HepG2 (cell line): Measurements from ENCODE around the gene TACO1. TPM values are rescaled to one million over a fixed set of nuclear protein-coding genes. Genes with fewer than 3 reads are reported as not detected.

ENCODE experiments used
- BCL3 ChIP-seq: sonication (generic); formaldehyde crosslinking; IDR thresholded peaks from 2 replicates; pipeline ENCODE4 v1.5.1; 2020; ENCODE audit warnings: mild to moderate bottlenecking, missing genetic modification reagents, moderate library complexity
- CAMTA2 ChIP-seq: sonication (generic); formaldehyde crosslinking; IDR thresholded peaks from 2 replicates; pipeline ENCODE4 v1.4.0; 2020; ENCODE audit warnings: mild to moderate bottlenecking, missing genetic modification reagents, borderline replicate concordance
- CEBPB ChIP-seq: IDR thresholded peaks from 2 replicates; pipeline ENCODE4 v1.6.1; 2011; ENCODE audit warnings: low read depth, low read length, improper control_type of control experiment, borderline replicate concordance
- ETV5 ChIP-seq: IDR thresholded peaks from 2 replicates; pipeline ENCODE4 v1.6.1; 2018; ENCODE audit warnings: missing biosample characterization, missing genetic modification reagents, inconsistent platforms, borderline replicate concordance
- GPN1 ChIP-seq: sonication (generic); formaldehyde crosslinking; IDR thresholded peaks from 2 replicates; pipeline ENCODE4 v1.5.1; 2020; ENCODE audit warnings: missing genetic modification reagents, borderline replicate concordance
- KAT2B ChIP-seq: fragments of 150-350 bp; IDR thresholded peaks from 2 replicates; pipeline ENCODE4 v1.6.1; 2014; ENCODE audit warnings: low read depth, low read length, borderline replicate concordance
- RFXANK ChIP-seq: IDR thresholded peaks from 2 replicates; pipeline ENCODE4 v1.6.1; 2016
- TCF7L2 ChIP-seq: IDR thresholded peaks from 2 replicates; pipeline ENCODE4 v1.6.1; 2011; ENCODE audit warnings: mild to moderate bottlenecking, low read depth, low read length, moderate library complexity
- TFDP1 ChIP-seq: IDR thresholded peaks from 2 replicates; pipeline ENCODE4 v1.6.1; 2016; ENCODE audit warnings: missing compliant biosample characterization, missing genetic modification reagents, borderline replicate concordance
- TRAFD1 ChIP-seq: sonication (generic); formaldehyde crosslinking; IDR thresholded peaks from 2 replicates; pipeline ENCODE4 v1.5.1; 2020; ENCODE audit warnings: missing genetic modification reagents, mild to moderate bottlenecking, borderline replicate concordance
- ZNF431 ChIP-seq: sonication (generic); formaldehyde crosslinking; IDR thresholded peaks from 2 replicates; pipeline ENCODE4 v1.9.0; 2022; ENCODE audit warnings: missing genetic modification reagents, low read depth, mild to moderate bottlenecking, borderline replicate concordance
- ZNF746 ChIP-seq: sonication (generic); formaldehyde crosslinking; IDR thresholded peaks from 2 replicates; pipeline ENCODE4 v1.8.0; 2022; ENCODE audit warnings: mild to moderate bottlenecking, missing genetic modification reagents
- polyA plus RNA-seq, 8 experiments: library from polyadenylated mRNA; depleted of rRNA in 3 of 8; stranded (reverse) in 7 of 8; unstranded in 1 of 8; fragments of >200 nt; fragmentation: Illumina TruSeq in 4 of 8; extraction: Trizol in 4 of 8; gene quantifications; 2 replicates each; pipeline versions ENCODE4 v1.2.1 to v1.2.3, GENCODE V29; 2011 to 2016; ENCODE audit warnings: low read depth in 4 of 8, missing spikeins in 1 of 8, mixed read lengths in 1 of 8; ENCODE audit not compliant: insufficient read depth in 1 of 8
- total RNA-seq, 5 experiments: library from RNA; depleted of rRNA; stranded (reverse); fragments of >200 nt; fragmentation: Illumina TruSeq; extraction: Trizol; gene quantifications; 2 replicates each; pipeline ENCODE4 v1.2.3, GENCODE V29; 2016; ENCODE audit warnings: low read depth in 1 of 5
- TF ChIP-seq, protein P1 (sequence below): sonication (generic); formaldehyde crosslinking; IDR thresholded peaks from 2 replicates; pipeline ENCODE4 v1.4.0; 2020; ENCODE audit warnings: missing genetic modification reagents
- TF ChIP-seq, protein P2 (sequence below): sonication (generic); formaldehyde crosslinking; IDR thresholded peaks from 2 replicates; pipeline ENCODE4 v1.4.0; 2020; ENCODE audit warnings: missing genetic modification reagents
- TF ChIP-seq, protein P3 (sequence below): sonication (generic); formaldehyde crosslinking; IDR thresholded peaks from 2 replicates; pipeline ENCODE4 v1.8.1; 2022; ENCODE audit warnings: low read depth, mild to moderate bottlenecking, missing genetic modification reagents

Gene TACO1
- total and polyA plus RNA-seq, 2 of the 13 experiments (the other 11 are each of a cell fraction or from before 2014, with no cell fraction given) = 34.7 to 53.6 TPM

GRCh38 chr17:63621684-63622573 lies 21.2 kb downstream of the TACO1 start, which contains the start of gene MAP3K3 (continued):
- TF ChIP-seq BCL3 (CRISPR knock-in tag) (peak; percentile 89; the same call in 1 of the 2 replicates), TCF7L2 (no peak), CAMTA2 (peak; percentile 77; the same call in 1 of the 2 replicates), KAT2B (no peak), ZNF431 (CRISPR knock-in tag) (no peak), CEBPB (peak; percentile 72), ZNF746 (no peak), TFDP1 (CRISPR knock-in tag) (peak; percentile 77; the same call in 1 of the 2 replicates), GPN1 (CRISPR knock-in tag) (no peak; the same call in 1 of the 2 replicates), RFXANK (no peak; the same call in 1 of the 2 replicates), ETV5 (CRISPR knock-in tag) (peak; percentile 54), TRAFD1 (CRISPR knock-in tag) (no peak)
- TF ChIP-seq, protein P1, sequence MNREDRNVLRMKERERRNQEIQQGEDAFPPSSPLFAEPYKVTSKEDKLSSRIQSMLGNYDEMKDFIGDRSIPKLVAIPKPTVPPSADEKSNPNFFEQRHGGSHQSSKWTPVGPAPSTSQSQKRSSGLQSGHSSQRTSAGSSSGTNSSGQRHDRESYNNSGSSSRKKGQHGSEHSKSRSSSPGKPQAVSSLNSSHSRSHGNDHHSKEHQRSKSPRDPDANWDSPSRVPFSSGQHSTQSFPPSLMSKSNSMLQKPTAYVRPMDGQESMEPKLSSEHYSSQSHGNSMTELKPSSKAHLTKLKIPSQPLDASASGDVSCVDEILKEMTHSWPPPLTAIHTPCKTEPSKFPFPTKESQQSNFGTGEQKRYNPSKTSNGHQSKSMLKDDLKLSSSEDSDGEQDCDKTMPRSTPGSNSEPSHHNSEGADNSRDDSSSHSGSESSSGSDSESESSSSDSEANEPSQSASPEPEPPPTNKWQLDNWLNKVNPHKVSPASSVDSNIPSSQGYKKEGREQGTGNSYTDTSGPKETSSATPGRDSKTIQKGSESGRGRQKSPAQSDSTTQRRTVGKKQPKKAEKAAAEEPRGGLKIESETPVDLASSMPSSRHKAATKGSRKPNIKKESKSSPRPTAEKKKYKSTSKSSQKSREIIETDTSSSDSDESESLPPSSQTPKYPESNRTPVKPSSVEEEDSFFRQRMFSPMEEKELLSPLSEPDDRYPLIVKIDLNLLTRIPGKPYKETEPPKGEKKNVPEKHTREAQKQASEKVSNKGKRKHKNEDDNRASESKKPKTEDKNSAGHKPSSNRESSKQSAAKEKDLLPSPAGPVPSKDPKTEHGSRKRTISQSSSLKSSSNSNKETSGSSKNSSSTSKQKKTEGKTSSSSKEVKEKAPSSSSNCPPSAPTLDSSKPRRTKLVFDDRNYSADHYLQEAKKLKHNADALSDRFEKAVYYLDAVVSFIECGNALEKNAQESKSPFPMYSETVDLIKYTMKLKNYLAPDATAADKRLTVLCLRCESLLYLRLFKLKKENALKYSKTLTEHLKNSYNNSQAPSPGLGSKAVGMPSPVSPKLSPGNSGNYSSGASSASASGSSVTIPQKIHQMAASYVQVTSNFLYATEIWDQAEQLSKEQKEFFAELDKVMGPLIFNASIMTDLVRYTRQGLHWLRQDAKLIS (CRISPR knock-in tag) = no peak
- TF ChIP-seq, protein P2, sequence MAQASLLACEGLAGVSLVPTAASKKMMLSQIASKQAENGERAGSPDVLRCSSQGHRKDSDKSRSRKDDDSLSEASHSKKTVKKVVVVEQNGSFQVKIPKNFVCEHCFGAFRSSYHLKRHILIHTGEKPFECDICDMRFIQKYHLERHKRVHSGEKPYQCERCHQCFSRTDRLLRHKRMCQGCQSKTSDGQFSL (CRISPR knock-in tag) = peak; percentile 54; the same call in 1 of the 2 replicates
- TF ChIP-seq, protein P3, sequence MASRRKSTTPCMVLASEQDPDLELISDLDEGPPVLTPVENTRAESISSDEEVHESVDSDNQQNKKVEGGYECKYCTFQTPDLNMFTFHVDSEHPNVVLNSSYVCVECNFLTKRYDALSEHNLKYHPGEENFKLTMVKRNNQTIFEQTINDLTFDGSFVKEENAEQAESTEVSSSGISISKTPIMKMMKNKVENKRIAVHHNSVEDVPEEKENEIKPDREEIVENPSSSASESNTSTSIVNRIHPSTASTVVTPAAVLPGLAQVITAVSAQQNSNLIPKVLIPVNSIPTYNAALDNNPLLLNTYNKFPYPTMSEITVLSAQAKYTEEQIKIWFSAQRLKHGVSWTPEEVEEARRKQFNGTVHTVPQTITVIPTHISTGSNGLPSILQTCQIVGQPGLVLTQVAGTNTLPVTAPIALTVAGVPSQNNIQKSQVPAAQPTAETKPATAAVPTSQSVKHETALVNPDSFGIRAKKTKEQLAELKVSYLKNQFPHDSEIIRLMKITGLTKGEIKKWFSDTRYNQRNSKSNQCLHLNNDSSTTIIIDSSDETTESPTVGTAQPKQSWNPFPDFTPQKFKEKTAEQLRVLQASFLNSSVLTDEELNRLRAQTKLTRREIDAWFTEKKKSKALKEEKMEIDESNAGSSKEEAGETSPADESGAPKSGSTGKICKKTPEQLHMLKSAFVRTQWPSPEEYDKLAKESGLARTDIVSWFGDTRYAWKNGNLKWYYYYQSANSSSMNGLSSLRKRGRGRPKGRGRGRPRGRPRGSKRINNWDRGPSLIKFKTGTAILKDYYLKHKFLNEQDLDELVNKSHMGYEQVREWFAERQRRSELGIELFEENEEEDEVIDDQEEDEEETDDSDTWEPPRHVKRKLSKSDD (CRISPR knock-in tag) = 0 out of 2 replicates have a peak, but pooled peaks have one; percentile 43
